HG03045 (cell line): ENCODE measurements around the gene PPFIBP1.

Experiments used
- ATAC-seq: cut with Tn5 transposase; IDR thresholded peaks from one replicate; pipeline ENCODE4 v1.9.1; 2021; ENCODE audit warnings: mild to moderate bottlenecking, moderate library complexity; ENCODE audit not compliant: unreplicated experiment

PPFIBP1 gene

GRCh38 chr12:27523642-27524493, at the start of gene PPFIBP1:
Gene PPFIBP1 (plus strand): TSS chr12:27524206. CDS start chr12:27633397, 109,191 bp downstream.
- peak; percentile 96 for ATAC-seq

GRCh38 chr12:27474344-27474743, 49.7 kb upstream of the PPFIBP1 start:
- no peak for ATAC-seq

- ATAC-seq = no peak
Measured at GRCh38 chr12:27477049-27477448, 47.0 kb upstream of the PPFIBP1 start.

GRCh38 chr12:27478949-27479348, 45.1 kb upstream of the PPFIBP1 start:
- ATAC-seq = no peak

GRCh38 chr12:27480016-27480415, 44.0 kb upstream of the PPFIBP1 start:
- no peak for ATAC-seq

- no peak for ATAC-seq
Measured at GRCh38 chr12:27486961-27487360, 37.0 kb upstream of the PPFIBP1 start.

DNA sequence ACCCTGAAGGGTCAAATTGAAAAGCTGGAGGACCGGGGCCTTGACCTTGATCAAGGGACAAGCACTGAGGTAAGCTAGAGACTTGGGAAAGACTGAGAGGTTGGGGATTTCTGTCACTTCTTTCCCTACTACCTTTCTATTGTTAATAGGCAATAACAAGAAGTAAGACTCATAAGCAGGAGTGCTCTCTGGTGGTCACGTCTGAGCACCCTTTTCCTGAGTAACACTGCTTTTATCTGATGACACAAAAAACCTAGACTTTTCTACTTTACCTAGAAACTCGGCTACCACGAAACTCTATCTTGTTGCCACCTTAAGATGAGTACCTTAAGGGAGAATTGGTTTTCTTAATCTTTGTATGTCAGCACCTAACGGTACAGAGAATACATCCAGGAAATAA, 35.5 kb upstream of the PPFIBP1 start:
- ATAC-seq = no peak

- ATAC-seq = no peak
Measured at GRCh38 chr12:27491226-27491625, 32.8 kb upstream of the PPFIBP1 start.

DNA sequence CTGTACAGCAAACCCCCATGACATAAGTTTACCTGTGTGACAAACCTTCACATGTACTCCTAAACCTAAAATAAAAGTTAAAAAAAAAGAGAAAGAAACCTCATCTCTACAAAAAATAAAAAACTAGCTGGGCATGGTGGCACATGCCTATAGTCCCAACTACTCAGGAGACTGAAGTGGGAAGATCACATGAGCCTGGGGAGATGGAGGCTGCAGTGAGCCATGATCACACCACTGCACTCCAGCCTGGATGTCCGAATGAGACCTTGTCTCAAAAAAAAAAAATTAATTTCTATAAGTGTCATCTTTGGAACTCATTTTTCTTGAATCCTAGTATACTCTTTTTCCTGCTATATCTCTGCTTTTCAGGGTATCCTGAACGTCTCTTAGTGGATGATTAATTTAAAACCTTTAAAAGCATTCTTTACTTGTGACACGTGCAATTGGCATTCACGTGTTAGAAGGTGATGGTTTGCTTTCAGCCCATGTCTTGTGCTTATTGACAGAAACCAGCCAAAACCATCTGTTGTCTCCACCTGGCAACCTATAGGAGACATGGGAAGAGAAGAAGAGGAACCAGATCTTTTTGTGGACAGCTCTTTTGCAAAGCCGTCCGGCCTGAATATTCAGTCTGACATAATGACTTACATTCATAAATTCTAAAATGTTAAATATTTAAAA, 30.6 kb upstream of the PPFIBP1 start:
- ATAC-seq = no peak

DNA sequence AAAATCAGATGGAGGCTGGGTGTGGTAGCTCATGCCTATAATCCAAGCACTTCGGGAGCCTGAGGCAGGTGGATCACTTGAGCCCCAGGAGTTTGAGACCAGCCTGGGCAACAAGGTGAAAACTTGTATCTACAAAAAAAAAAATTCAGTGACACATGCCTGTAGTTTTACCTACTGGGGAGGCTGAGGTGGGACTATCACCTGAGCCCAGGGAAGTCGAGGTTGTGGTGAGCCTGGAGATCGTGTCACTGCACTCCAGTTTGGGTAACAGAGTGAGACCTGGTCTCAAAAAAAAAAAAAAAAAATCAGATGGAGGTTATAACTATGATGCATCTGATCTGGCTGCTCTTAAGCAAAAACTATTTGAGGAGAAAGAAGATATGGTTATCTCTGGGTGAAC, 26.6 kb upstream of the PPFIBP1 start:
- ATAC-seq = no peak

GRCh38 chr12:27498149-27498548, 25.9 kb upstream of the PPFIBP1 start:
- no peak for ATAC-seq

DNA sequence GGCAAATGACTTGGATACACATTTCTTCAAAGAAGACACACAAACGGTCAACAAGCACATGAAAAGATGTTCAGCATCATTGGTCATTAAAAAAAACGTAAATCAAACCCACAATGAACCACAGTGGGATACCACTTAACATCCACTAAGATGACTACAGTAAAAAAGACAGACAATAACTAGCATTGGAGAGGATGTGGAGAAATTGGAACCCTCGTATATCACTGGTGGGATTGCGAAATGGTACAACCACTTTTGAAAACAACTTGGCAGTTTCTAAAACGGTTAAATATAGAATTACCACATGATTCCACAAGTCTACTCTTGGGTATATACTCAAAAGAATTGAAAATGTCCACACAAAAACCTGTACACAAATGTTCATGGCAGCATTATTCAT, 25.2 kb upstream of the PPFIBP1 start:
- ATAC-seq = no peak

- ATAC-seq = no peak
Measured at GRCh38 chr12:27499377-27499776, 24.6 kb upstream of the PPFIBP1 start.

- ATAC-seq = no peak
Measured at GRCh38 chr12:27500546-27500945, 23.5 kb upstream of the PPFIBP1 start.

GRCh38 chr12:27502021-27502435, 22.0 kb upstream of the PPFIBP1 start:
- ATAC-seq = no peak

- no peak for ATAC-seq
Measured at GRCh38 chr12:27504507-27504906, 19.5 kb upstream of the PPFIBP1 start.

- no peak for ATAC-seq
Measured at GRCh38 chr12:27505109-27505508, 18.9 kb upstream of the PPFIBP1 start.

- ATAC-seq = no peak
Measured at GRCh38 chr12:27505761-27506160, 18.2 kb upstream of the PPFIBP1 start.

DNA sequence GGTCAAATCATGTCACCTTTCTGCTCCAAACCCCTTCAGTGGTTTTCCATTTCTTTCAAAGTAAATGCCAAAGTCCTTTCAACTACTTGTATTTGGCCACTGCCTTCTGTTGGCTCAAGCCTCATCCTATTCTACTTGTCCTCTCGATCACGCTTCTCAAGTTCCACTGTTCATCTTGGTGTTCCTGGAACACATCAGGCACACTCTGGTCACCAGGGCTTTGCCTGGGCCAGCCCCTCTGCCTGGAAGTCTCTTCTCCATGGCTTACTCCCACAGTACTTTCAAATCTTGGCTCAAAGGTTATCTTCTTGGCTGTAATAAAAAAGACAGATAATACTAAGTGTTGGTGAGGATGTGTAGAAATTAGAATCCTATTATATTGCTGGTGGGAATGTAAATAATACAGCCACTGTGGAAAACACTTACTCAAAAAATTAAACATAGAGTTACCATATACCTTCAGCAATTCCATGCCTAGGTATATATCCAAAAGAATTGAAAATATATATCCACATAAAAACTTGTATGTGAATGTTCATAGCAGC, 17.3 kb upstream of the PPFIBP1 start:
- no peak for ATAC-seq

DNA sequence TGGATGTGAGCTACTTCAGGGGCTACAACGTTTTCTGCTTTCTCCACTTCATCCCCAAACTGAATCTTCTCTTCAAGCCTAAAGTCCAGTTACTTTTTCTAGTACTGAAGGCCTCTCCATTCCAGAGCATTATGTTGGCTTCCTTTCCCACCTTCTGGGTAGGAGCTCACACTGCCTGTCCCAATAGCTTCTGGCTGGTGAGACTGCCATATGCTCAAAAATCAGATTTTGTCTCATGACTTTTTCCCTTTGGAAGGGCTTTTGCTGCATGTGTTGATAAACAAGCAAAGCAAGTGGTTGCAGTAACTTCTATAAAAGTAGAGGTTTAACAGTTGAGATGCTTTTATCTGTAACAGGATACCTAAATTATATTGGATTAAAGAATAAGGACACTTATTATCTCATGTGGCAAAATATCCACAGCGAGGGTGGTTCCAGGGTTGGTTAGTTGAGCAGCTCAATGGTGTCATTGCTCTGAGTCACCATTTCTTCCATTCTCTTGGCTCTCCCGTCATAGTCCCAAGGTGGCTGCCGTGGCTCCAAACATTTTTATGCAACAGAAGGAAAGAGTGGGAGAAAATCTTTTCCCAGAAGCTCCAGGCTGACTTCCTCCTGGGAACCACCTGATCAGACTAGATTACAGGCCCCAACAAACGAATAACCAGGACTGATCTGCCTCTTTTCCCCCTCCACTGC, 15.1 kb upstream of the PPFIBP1 start:
- no peak for ATAC-seq

GRCh38 chr12:27511031-27511722, 12.8 kb upstream of the PPFIBP1 start:
- no peak for ATAC-seq
